ENCODE results near the gene ADGRG6. TPM values are rescaled to one million over a fixed set of nuclear protein-coding genes. Genes with fewer than 3 reads are reported as not detected.

ADGRG6 gene
- total and polyA plus RNA-seq, 10 of the 15 experiments (the other 5 are each of a cell fraction or from before 2014, with no cell fraction given): 0.01 to 0.24 (median 0.13) TPM; not detected in 7

DNA sequence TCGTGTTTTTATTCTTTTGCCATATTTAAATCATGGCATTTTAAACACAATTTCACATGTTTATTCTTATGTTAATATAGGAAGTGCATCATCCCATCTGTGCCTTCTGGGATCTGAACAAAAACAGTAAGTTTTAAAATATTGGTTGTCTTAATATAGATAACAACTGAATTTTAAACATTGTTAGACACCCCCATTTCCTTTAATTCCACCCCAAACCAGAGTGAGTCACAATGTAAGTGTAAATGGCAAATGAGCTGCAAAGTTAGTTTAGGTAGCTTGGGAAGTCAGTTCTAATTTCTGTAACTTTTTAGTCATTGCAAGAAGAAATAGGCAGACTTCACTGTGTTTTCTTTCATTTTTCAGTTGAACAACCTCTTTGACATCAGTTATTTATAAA is 108.0 kb downstream of the ADGRG6 start:
- ATAC-seq (no peak), FAIRE-seq (no peak), DNase-seq (ENCODE audit: low read depth, low spot score) (no peak)
- no peak overlapping the region for H3K4me2 ChIP-seq (ENCODE audit: control insufficient read depth, insufficient read depth)
- 0% methylated on average over 1 of the region's 1 CpG for WGBS (ENCODE audit: insufficient coverage, insufficient replicate concordance, low lambda C conversion rate, missing lambda C conversion rate)
- no peak overlapping the region for H2AFZ ChIP-seq (ENCODE audit: control insufficient read depth, low read depth, low read length)
- no peaks in the 10 kb centered on the region for H4K20me1 ChIP-seq (ENCODE audit: control insufficient read depth, insufficient read depth)
- H3K79me2 ChIP-seq (ENCODE audit: control insufficient read depth, insufficient read depth, low read length): no peaks in the 10 kb centered on the region
- H3K27ac ChIP-seq (ENCODE audit: control insufficient read depth, insufficient read depth): no peak overlapping the region
- BruUV-seq (replicated peaks): no TSS peak
- CTCF ChIA-PET: no interaction called here
- RAD21 ChIA-PET (ENCODE audit: unreplicated experiment): no interaction called here
- H3K9me3 ChIP-seq (replicated peaks; ENCODE audit: control insufficient read depth, insufficient read depth, low read length): no peaks in the 10 kb centered on the region
- TF ChIP-seq, protein P1, sequence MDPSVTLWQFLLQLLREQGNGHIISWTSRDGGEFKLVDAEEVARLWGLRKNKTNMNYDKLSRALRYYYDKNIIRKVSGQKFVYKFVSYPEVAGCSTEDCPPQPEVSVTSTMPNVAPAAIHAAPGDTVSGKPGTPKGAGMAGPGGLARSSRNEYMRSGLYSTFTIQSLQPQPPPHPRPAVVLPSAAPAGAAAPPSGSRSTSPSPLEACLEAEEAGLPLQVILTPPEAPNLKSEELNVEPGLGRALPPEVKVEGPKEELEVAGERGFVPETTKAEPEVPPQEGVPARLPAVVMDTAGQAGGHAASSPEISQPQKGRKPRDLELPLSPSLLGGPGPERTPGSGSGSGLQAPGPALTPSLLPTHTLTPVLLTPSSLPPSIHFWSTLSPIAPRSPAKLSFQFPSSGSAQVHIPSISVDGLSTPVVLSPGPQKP (IDR thresholded peaks at IDR 0.05; ENCODE audit: low read depth, low read length): no peak
- no peak for TF ChIP-seq YBX1 (IDR thresholded peaks at IDR 0.05)
- TF ChIP-seq, protein P2, sequence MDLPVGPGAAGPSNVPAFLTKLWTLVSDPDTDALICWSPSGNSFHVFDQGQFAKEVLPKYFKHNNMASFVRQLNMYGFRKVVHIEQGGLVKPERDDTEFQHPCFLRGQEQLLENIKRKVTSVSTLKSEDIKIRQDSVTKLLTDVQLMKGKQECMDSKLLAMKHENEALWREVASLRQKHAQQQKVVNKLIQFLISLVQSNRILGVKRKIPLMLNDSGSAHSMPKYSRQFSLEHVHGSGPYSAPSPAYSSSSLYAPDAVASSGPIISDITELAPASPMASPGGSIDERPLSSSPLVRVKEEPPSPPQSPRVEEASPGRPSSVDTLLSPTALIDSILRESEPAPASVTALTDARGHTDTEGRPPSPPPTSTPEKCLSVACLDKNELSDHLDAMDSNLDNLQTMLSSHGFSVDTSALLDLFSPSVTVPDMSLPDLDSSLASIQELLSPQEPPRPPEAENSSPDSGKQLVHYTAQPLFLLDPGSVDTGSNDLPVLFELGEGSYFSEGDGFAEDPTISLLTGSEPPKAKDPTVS (IDR thresholded peaks at IDR 0.05; ENCODE audit: low read depth, low read length): no peak
- no peak for TF ChIP-seq CREB1 (IDR thresholded peaks at IDR 0.05; ENCODE audit: low read depth)
- TF ChIP-seq, protein P3, sequence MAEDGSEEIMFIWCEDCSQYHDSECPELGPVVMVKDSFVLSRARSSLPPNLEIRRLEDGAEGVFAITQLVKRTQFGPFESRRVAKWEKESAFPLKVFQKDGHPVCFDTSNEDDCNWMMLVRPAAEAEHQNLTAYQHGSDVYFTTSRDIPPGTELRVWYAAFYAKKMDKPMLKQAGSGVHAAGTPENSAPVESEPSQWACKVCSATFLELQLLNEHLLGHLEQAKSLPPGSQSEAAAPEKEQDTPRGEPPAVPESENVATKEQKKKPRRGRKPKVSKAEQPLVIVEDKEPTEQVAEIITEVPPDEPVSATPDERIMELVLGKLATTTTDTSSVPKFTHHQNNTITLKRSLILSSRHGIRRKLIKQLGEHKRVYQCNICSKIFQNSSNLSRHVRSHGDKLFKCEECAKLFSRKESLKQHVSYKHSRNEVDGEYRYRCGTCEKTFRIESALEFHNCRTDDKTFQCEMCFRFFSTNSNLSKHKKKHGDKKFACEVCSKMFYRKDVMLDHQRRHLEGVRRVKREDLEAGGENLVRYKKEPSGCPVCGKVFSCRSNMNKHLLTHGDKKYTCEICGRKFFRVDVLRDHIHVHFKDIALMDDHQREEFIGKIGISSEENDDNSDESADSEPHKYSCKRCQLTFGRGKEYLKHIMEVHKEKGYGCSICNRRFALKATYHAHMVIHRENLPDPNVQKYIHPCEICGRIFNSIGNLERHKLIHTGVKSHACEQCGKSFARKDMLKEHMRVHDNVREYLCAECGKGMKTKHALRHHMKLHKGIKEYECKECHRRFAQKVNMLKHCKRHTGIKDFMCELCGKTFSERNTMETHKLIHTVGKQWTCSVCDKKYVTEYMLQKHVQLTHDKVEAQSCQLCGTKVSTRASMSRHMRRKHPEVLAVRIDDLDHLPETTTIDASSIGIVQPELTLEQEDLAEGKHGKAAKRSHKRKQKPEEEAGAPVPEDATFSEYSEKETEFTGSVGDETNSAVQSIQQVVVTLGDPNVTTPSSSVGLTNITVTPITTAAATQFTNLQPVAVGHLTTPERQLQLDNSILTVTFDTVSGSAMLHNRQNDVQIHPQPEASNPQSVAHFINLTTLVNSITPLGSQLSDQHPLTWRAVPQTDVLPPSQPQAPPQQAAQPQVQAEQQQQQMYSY (CRISPR knock-in tag; IDR thresholded peaks at IDR 0.05): no peak
- TF ChIP-seq GATAD2B (conservative IDR thresholded peaks at IDR 0.05; ENCODE audit: low read depth): no peak
- TF ChIP-seq BACH1 (IDR thresholded peaks at IDR 0.05; ENCODE audit: borderline replicate concordance): no peak
- no peak for TF ChIP-seq NR2F1 (conservative IDR thresholded peaks at IDR 0.05)
- TF ChIP-seq BMI1 (IDR thresholded peaks at IDR 0.05; ENCODE audit: borderline replicate concordance): no peak
- TF ChIP-seq, protein P4, sequence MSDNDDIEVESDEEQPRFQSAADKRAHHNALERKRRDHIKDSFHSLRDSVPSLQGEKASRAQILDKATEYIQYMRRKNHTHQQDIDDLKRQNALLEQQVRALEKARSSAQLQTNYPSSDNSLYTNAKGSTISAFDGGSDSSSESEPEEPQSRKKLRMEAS (IDR thresholded peaks at IDR 0.05; ENCODE audit: low read depth, low read length): no peak
- TF ChIP-seq, protein P5, sequence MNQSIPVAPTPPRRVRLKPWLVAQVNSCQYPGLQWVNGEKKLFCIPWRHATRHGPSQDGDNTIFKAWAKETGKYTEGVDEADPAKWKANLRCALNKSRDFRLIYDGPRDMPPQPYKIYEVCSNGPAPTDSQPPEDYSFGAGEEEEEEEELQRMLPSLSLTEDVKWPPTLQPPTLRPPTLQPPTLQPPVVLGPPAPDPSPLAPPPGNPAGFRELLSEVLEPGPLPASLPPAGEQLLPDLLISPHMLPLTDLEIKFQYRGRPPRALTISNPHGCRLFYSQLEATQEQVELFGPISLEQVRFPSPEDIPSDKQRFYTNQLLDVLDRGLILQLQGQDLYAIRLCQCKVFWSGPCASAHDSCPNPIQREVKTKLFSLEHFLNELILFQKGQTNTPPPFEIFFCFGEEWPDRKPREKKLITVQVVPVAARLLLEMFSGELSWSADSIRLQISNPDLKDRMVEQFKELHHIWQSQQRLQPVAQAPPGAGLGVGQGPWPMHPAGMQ (IDR thresholded peaks at IDR 0.05; ENCODE audit: borderline replicate concordance): no peak
- TF ChIP-seq STAT3 (IDR thresholded peaks at IDR 0.05; ENCODE audit: low read depth, low read length): no peak
- TF ChIP-seq, protein P6, sequence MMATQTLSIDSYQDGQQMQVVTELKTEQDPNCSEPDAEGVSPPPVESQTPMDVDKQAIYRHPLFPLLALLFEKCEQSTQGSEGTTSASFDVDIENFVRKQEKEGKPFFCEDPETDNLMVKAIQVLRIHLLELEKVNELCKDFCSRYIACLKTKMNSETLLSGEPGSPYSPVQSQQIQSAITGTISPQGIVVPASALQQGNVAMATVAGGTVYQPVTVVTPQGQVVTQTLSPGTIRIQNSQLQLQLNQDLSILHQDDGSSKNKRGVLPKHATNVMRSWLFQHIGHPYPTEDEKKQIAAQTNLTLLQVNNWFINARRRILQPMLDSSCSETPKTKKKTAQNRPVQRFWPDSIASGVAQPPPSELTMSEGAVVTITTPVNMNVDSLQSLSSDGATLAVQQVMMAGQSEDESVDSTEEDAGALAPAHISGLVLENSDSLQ (IDR thresholded peaks at IDR 0.05): no peak
- TF ChIP-seq SP1 (IDR thresholded peaks at IDR 0.05; ENCODE audit: low read depth, low read length): no peak
- SMC1A ChIA-PET (ENCODE audit: uncharacterized antibody, unreplicated experiment): no interaction called here
- no peak overlapping the region for H3K4me3 ChIP-seq
- intact Hi-C loops (cut with micrococcal nuclease; ENCODE audit: unreplicated experiment): no loop called here
- no peak overlapping the region for H3K9ac ChIP-seq (ENCODE audit: control insufficient read depth, insufficient read depth, low read length)
- H3K4me1 ChIP-seq (ENCODE audit: control insufficient read depth, insufficient read depth, low read length): no peaks in the 10 kb centered on the region
- H3K36me3 ChIP-seq (ENCODE audit: control insufficient read depth in 2 of 2, insufficient read depth in 2 of 2, low read length in 1 of 2): no peaks in the 10 kb centered on the region
- POLR2A ChIA-PET: no interaction called here
- no peaks in the 10 kb centered on the region for H3K27me3 ChIP-seq (replicated peaks in 1 of 2; ENCODE audit: control insufficient read depth in 2 of 2, insufficient read depth in 2 of 2, low read length in 1 of 2)
- in situ Hi-C loops (cut with MboI): no loop called here
